NCI-H1092 (cell line): Measurements from ENCODE around the gene VPS18.

ENCODE experiments used
- DNase-seq: peaks from one replicate; lab custom pipeline; 2025; lab: John Stamatoyannopoulos, UW

VPS18 gene

GRCh38 chr15:40869686-40870085 lies 24.6 kb upstream of the VPS18 start:
- DNase-seq: no peak

- DNase-seq: no peak
Observed at GRCh38 chr15:40870716-40871115, 23.5 kb upstream of the VPS18 start.

- no peak for DNase-seq
Observed at GRCh38 chr15:40871749-40872617, 22.3 kb upstream of the VPS18 start.

- no peak for DNase-seq
Observed at GRCh38 chr15:40872791-40873693, 21.2 kb upstream of the VPS18 start.

- DNase-seq: peak; percentile 24
Observed at GRCh38 chr15:40873694-40874561, 20.3 kb upstream of the VPS18 start, which contains the start of gene RHOV. Gene RHOV, minus strand, starts transcription at chr15:40874234. Its CDS starts 95 bp downstream, at chr15:40874139.

- DNase-seq: no peak
Observed at GRCh38 chr15:40875991-40876730, 18.1 kb upstream of the VPS18 start.

DNA sequence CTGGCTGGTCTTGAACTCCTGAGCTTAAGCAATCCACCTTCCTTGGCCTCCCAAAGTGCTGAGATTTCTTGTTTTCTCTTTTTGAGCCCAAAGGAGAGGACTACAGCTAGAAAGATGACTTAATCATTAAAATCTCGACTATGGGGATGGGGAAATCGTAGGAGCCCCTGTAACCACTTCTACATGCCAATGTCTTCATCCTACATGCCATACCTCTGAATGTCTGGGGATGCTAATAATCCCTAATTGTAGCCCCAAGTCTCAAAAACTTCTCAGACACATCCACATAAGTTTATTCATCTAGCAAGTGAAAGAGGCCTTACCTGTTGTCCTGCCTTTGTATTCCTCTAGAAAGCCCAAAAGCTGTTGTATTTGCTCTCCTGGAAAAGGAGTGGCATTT lies 16.6 kb upstream of the VPS18 start:
- no peak for DNase-seq

DNA sequence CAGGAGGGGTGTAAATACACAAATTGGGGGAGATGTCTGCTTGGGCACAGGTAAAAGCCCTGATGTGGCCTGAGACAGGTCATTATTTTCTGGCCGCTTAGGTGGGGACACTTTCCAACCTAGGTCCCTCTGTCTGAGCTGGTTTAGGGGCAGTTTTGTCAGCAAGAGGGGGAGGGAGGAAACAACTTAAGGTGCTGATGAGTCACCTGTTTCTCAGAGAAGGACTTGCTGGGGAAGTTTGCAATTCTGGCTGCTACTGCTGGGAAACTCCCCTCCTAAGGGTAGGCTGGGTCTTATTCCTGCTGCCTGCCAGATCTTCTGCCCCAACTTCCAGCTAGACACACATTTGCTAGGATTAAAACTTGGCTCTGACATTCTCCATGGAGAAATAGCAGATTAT lies 15.5 kb upstream of the VPS18 start:
- DNase-seq: no peak

GRCh38 chr15:40879609-40880008 lies 14.6 kb upstream of the VPS18 start:
- no peak for DNase-seq

DNA sequence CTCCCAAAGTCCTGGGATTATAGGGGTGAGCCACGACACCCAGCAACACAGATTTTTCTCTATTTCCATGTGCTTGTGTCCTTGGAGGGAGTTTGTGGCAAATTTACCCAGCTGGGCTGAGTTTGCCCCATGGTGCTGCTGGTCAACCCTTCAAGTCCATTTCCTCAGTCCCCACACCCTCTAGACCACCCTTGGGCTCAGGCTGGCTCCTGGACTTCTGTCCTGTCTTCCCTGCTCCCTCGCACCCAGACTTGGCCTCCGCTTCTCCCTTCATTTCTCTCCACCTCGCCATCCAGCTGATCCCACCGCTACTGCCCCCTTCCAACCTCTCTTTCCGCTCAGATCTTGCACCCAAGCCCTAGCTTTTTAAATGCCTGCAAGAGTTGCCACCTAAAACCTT lies 12.9 kb upstream of the VPS18 start:
- no peak for DNase-seq

DNA sequence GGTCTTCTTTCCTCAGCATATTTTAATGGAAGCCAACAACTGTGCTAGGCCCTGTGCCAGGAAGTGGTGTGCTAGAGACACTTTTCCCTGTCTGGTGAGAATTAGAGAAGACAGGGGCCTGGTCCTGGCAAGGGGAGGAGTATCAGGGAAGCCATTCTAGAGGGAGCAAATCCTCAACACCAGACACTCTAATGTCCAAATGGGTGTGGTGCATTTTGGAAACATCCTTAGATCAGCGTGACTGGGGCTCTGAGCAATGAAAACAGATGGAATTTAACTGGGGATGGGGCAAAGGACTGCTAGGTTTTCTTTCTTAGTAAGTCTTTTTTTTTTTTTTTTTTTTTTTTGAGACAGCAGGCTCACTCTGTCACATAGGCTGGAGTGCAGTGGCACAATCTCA lies 7.7 kb upstream of the VPS18 start:
- no peak for DNase-seq

DNA sequence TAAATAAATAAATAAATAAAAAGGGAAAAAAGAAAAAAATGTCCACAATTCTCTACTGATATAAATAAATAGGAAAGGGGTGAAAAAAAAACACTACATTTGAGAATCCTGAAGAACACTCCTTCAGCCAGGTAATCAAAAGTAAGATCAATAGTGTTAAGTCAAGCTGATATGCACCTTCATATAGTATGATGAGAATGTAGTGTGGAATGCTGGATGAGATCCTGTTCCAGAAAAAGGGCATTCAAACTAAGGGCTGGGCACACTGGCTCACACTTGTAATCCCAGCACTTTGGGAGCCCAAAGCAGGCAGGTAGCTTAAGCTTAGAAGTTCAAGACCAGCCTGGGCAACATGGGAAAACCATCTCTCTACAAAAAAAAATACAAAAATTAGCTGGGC lies 5.1 kb upstream of the VPS18 start:
- DNase-seq: no peak

DNA sequence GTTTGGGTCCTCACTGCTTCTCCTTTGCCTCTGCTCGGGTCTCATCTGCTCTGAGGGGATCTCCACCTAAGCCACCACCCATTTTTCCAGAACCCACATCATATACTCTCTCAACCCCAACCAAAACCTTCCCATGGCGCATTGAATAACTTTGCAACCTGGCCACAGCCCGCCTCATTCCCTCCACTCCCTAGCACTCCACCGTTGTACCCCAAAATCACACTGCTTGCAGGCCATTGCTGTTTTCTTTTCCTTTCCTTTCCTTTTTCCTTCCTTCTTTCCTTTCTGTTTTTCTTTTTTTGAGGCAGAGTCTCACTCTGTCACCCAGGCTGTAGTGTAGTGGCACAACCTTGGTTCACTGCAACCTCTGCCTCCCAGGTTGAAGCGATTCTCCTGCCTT lies 3.1 kb upstream of the VPS18 start:
- DNase-seq: no peak

DNA sequence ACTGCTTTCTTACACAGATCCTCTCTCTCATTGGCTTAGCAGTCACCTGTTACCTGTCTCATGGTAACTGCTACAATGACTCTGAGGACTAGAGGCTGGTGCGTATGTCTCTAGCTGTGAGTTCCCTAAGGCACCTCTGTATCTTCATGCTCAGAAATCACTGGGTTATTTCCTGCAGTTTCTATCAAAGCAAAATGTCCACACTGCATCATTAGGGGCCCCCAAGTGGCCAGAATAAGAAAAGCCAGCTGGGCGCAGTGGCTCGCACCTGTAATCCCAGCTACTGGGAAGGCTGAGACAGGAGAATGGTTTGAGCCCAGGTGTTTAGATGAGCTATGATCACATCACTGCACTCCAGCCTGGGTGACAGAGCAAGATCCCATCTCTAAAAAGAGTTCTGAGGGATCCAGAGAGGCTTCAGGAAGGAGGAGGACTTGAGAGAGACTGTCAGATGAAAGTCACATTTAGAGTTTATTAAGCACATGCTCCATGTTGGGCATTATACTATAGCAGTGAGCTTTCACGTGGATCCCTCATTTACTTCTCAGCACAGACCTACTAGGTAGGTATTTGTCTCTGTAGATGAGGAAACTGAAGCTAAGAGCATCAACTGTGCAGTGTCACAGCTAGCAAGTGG lies 2.3 kb upstream of the VPS18 start:
- no peak for DNase-seq

- DNase-seq: no peak
Observed at GRCh38 chr15:40892447-40893012, 1.7 kb upstream of the VPS18 start.

- no peak for DNase-seq
Observed at GRCh38 chr15:40893019-40893670, 1.1 kb upstream of the VPS18 start.

GRCh38 chr15:40894681-40895448 lies 615 bp downstream of the VPS18 start:
- DNase-seq: no peak

GRCh38 chr15:40899536-40900207 lies 5.4 kb downstream of the VPS18 start:
- DNase-seq: no peak
